ENCODE data around the gene CAMSAP1. TPM values are rescaled to one million over a fixed set of nuclear protein-coding genes. Genes with fewer than 3 reads are reported as not detected.
A peak's percentile ranks its signal among the peaks of the same experiment; 100 is the strongest.

The CAMSAP1 gene
- total and polyA plus RNA-seq, 2 of the 4 experiments (the other 2 are of a cell fraction): 8.2 to 19.5 TPM

- no peak for DNase-seq
- Histone ChIP-seq H2AK9ac (replicated peaks; ENCODE audit: low read depth, low read length, poor library complexity) (peak overlapping the region; percentile 13), H4K5ac (ENCODE audit: low read depth, low read length) (no peak overlapping the region), H3K4me3 (ENCODE audit: insufficient read depth, low read depth, low read length) (no peak overlapping the region), H4K20me1 (ENCODE audit: insufficient read depth, low read length) (peaks cover 94% of the 10 kb centered on the region), H2BK5ac (ENCODE audit: low read depth, low read length, poor library complexity, severe bottlenecking) (no peak overlapping the region), H3K27me3 (ENCODE audit: control insufficient read depth, insufficient read depth, low read length) (no peaks in the 10 kb centered on the region), H3K14ac (replicated peaks; ENCODE audit: low read depth, low read length) (no peak overlapping the region), H3K4ac (ENCODE audit: low read depth, low read length) (no peak overlapping the region), H3K9ac (ENCODE audit: low read depth, low read length) (no peak overlapping the region), H3K9me3 (ENCODE audit: control insufficient read depth, insufficient read depth, low read length) (no peaks in the 10 kb centered on the region), H3K23ac (ENCODE audit: low read depth, low read length) (no peak overlapping the region), H2AFZ (replicated peaks; ENCODE audit: low read length, poor library complexity) (no peak overlapping the region), H2AK5ac (ENCODE audit: low read depth, low read length) (no peak overlapping the region), H3K56ac (ENCODE audit: extremely low read depth, insufficient read depth, low read length) (no peak overlapping the region), H3K36me3 (ENCODE audit: control insufficient read depth, insufficient read depth, low read length) (no peaks in the 10 kb centered on the region), H2BK15ac (ENCODE audit: low read depth, low read length) (no peak overlapping the region), H3K9me1 (ENCODE audit: insufficient read depth, low read length) (peaks cover 36% of the 10 kb centered on the region), H2BK20ac (ENCODE audit: low read depth, low read length) (no peak overlapping the region), H3K27ac (ENCODE audit: insufficient read depth, low read length) (no peak overlapping the region), H3K79me1 (ENCODE audit: low read depth in 1 of 2, low read length in 2 of 2) (peaks cover 30 to 87% of the 10 kb centered on the region in 2 experiments), H3K18ac (ENCODE audit: low read depth, low read length) (no peak overlapping the region), H2BK120ac (ENCODE audit: low read depth, low read length) (no peak overlapping the region), H4K8ac (ENCODE audit: low read depth in 2 of 2, low read length in 2 of 2) (no peak overlapping the region), H3K4me1 (ENCODE audit: control insufficient read depth, insufficient read depth, low read length) (peaks cover 17% of the 10 kb centered on the region), H4K91ac (ENCODE audit: insufficient read depth, low read depth, low read length) (no peak overlapping the region), H3K4me2 (ENCODE audit: low read depth, low read length) (no peak overlapping the region)
- BruUV-seq (replicated peaks): no TSS peak
- TF ChIP-seq CHD1 (IDR thresholded peaks at IDR 0.05; ENCODE audit: low read depth, low read length) (no peak), POLR2A (IDR thresholded peaks at IDR 0.05; ENCODE audit: low read depth, low read length) (no peak), CTCF (conservative IDR thresholded peaks at IDR 0.05; ENCODE audit: low read depth, low read length) (no peak), NFE2L2 (IDR thresholded peaks at IDR 0.05; ENCODE audit: low read depth, low read length) (no peak)
- CTCF ChIA-PET: interaction anchor here (0.6 kb wide), 1 partner anchor 9 kb away, joined by 3 read pairs; no protein-coding TSS in a partner anchor
- POLR2A ChIA-PET (ENCODE audit: unreplicated experiment): no interaction called here
- intact Hi-C loops (cut with micrococcal nuclease): no loop called here
- no peak for ATAC-seq (ENCODE audit: low read depth)
- whole genome bisulfite sequencing, 2 experiments (ENCODE audit: extremely low coverage in 2 of 2, insufficient read length in 1 of 2): 90% methylated on average over 8 of the region's 18 CpGs; no CpG with 5 or more reads in 1 of the 2 experiments
- dilution Hi-C loops (cut with HindIII; ENCODE audit: low sequenced_read_pairs, unreplicated experiment): no loop called here
- in situ Hi-C loops (cut with MboI; ENCODE audit: low sequenced_read_pairs): no loop called here
Observed at GRCh38 chr9:135890190-135891026, 16.9 kb downstream of the CAMSAP1 start.

Data from IMR-90 (cell line).